Lung (tissue), 12 donors: ENCODE measurements around the gene SOX18. TPM values are rescaled to one million over a fixed set of nuclear protein-coding genes. Genes with fewer than 3 reads are reported as not detected.
A peak's percentile ranks its signal among the peaks of the same experiment; 100 is the strongest.

Experiments used
- ATAC-seq: fragments of 200-7000 bp; cut with Tn5 transposase; one replicate; pipeline ENCODE4 v1.9.1; 2020; ENCODE audit warnings: moderate number of reproducible peaks; ENCODE audit not compliant: insufficient read depth, low FRiP score
- DNase-seq, 3 donors: peaks; one replicate each; pipeline ENCODE4 v3.0.0-alpha.2; 2013 to 2017
- H3K27ac ChIP-seq, 2 donors: one replicate each; pipeline ENCODE4 v1.5.1; 2013; ENCODE audit warnings: mild to moderate bottlenecking in 2 of 2, moderate library complexity in 2 of 2, control low read depth in 1 of 2, inconsistent platforms in 1 of 2, low read depth in 1 of 2, low read length in 1 of 2
- H3K27me3 ChIP-seq, 3 donors: one replicate each; pipeline ENCODE4 v1.5.1; 2013; ENCODE audit warnings: low read length in 2 of 3; ENCODE audit not compliant: control insufficient read depth in 3 of 3, insufficient read depth in 3 of 3
- H3K36me3 ChIP-seq, 4 donors: one replicate each; pipeline ENCODE4 v1.5.1; 2013; ENCODE audit warnings: low read length in 4 of 4, mild to moderate bottlenecking in 1 of 4, moderate library complexity in 1 of 4; ENCODE audit not compliant: control insufficient read depth in 4 of 4, insufficient read depth in 4 of 4
- H3K4me1 ChIP-seq, 5 donors: one replicate each; pipeline ENCODE4 v1.5.1; 2013; ENCODE audit warnings: low read length in 5 of 5, mild to moderate bottlenecking in 2 of 5, moderate library complexity in 1 of 5; ENCODE audit not compliant: control insufficient read depth in 5 of 5, insufficient read depth in 5 of 5
- H3K4me3 ChIP-seq: one replicate; pipeline ENCODE4 v1.5.1; 2013; ENCODE audit warnings: mild to moderate bottlenecking, control low read depth, moderate library complexity
- H3K9ac ChIP-seq, 2 donors: one replicate each; pipeline ENCODE4 v1.5.1; 2013; ENCODE audit warnings: low read length in 2 of 2, control low read depth in 1 of 2; ENCODE audit not compliant: insufficient read depth in 1 of 2
- H3K9me3 ChIP-seq, 4 donors: one replicate each; pipeline ENCODE4 v1.5.1; 2013; ENCODE audit warnings: low read length in 3 of 4, mild to moderate bottlenecking in 1 of 4, moderate library complexity in 1 of 4; ENCODE audit not compliant: control insufficient read depth in 4 of 4, insufficient read depth in 3 of 4
- CTCF ChIP-seq: IDR thresholded peaks from 2 replicates; pipeline ENCODE4 v1.5.1; 2012; ENCODE audit warnings: mild to moderate bottlenecking; ENCODE audit errors: control extremely low read depth, extremely low read depth
- WGBS, 2 donors: extraction: QIAGEN DNeasy Blood & Tissue Kit; methylation state at CpG; one replicate each; pipeline ENCODE4 v1.1.7; 2013; 5-methylcytosine and 5-hydroxymethylcytosine counted together
- polyA plus RNA-seq, 2 donors: library from polyadenylated mRNA; stranded (reverse); fragments of 200-250 nt; gene quantifications; one replicate each; pipeline ENCODE4 v1.2.1, GENCODE V29; 2013
- total RNA-seq, 2 donors: library from RNA; depleted of rRNA in 1 of 2; stranded (reverse); fragments of >200 nt in 1 of 2; gene quantifications; one replicate each; pipeline ENCODE4 v1.2.1, GENCODE V29; 2014 to 2021
- donor health status: control.
- donor health status: control.
- donor health status: Bipolar disorder and iron deficiency.
- donor health status: healthy.
- donor health status: DM: yes; HTN: yes; CAD: no.

The SOX18 gene
- total and polyA plus RNA-seq, 4 donors: 12.1 to 52.2 (median 29.3) TPM

- Histone ChIP-seq H3K4me3 (no peak overlapping the region), H3K27me3 (peaks cover 0 to 19% (median 7%) of the 10 kb centered on the region in 3 donors), H3K9me3 (peaks cover 0 to 3% (median 0%) of the 10 kb centered on the region in 4 donors), H3K9ac (no peak overlapping the region), H3K36me3 (peaks cover 0 to 8% (median 1%) of the 10 kb centered on the region in 4 donors), H3K4me1 (peaks cover 0 to 69% (median 10%) of the 10 kb centered on the region in 5 donors), H3K27ac (peak overlapping the region; percentile 81 to 90)
- 60 to 67% methylated on average over 11 of the region's 11 CpGs for WGBS, 2 donors
- TF ChIP-seq CTCF: no peak
- ATAC-seq: no peak
- no peak for DNase-seq
Measured at GRCh38 chr20:64051033-64051452, 1.6 kb upstream of the SOX18 start.

GRCh38 chr20:64050261-64051032 lies 1.0 kb upstream of the SOX18 start:
- DNase-seq (no peak), ATAC-seq (no peak)
- H3K27ac ChIP-seq: peak overlapping the region; percentile 81 to 90
- TF ChIP-seq CTCF: no peak
- H3K4me3 ChIP-seq: no peak overlapping the region
- peaks cover 0 to 3% (median 0%) of the 10 kb centered on the region in 4 donors for H3K9me3 ChIP-seq
- no peak overlapping the region for H3K9ac ChIP-seq
- WGBS, 2 donors: 56 to 58% methylated on average over 23 of the region's 23 CpGs
- H3K27me3 ChIP-seq: peaks cover 0 to 24% (median 7%) of the 10 kb centered on the region in 3 donors
- H3K4me1 ChIP-seq: peaks cover 0 to 63% (median 10%) of the 10 kb centered on the region in 5 donors
- H3K36me3 ChIP-seq: peaks cover 0 to 8% (median 1%) of the 10 kb centered on the region in 4 donors

- Histone ChIP-seq H3K9me3 (peaks cover 0 to 3% (median 0%) of the 10 kb centered on the region in 4 donors), H3K4me3 (no peak overlapping the region), H3K36me3 (peaks cover 0 to 8% (median 1%) of the 10 kb centered on the region in 4 donors), H3K4me1 (peaks cover 0 to 60% (median 10%) of the 10 kb centered on the region in 5 donors), H3K9ac (no peak overlapping the region), H3K27ac (peak overlapping the region; percentile 81 to 90), H3K27me3 (peaks cover 0 to 28% (median 7%) of the 10 kb centered on the region in 3 donors)
- ATAC-seq: no peak
- DNase-seq: peak in 2 of 3 donors; percentile 86 to 91
- WGBS, 2 donors: 22 to 23% methylated on average over 14 to 16 of the region's 16 CpGs
- no peak for TF ChIP-seq CTCF
Measured at GRCh38 chr20:64049878-64050260, 430 bp upstream of the SOX18 start.
